ENCODE measurements around the gene LDLRAD4.

The LDLRAD4 gene

DNA sequence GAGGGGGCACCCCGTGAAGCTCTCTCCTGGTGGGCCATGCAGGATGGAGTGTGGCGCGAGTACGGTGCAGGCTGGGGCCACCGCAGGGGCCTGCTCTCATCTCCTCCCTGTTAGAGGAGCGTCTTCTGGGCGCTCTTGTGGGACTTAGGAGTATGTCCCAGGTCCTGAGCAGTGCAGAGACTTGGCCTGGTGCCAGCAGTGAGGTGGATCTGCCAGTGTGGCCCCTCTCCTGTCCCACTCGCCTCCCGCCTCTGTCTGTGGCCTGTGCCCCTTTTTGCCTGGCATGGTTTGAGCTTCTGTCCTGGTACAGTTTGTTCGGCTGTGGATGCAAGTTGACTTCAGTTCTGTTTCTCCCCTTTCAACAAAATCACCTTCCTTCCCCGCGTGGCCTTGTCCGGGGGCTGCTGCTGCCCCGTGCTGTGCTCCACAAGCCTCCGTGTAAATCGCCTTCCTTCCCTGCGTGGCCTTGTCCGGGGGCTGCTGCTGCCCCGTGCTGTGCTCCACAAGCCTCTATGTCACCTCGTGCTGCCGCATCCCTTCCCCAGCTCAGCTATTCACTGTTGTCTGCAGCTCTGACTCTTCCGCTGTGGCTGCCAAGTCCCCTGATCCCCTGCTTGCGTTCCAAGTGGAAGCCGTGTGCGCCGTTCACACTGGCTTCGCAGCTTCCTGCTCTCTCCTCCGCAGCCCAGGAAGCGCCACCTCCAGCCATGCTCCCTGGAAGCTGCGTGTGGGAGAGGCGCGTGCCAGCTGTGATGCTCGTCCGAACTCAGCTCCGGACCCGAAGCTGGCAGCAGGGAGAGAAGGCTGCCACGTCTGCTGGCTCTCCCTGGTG lies 13.7 kb downstream of the LDLRAD4 start:
- no peak for DNase-seq

DNA sequence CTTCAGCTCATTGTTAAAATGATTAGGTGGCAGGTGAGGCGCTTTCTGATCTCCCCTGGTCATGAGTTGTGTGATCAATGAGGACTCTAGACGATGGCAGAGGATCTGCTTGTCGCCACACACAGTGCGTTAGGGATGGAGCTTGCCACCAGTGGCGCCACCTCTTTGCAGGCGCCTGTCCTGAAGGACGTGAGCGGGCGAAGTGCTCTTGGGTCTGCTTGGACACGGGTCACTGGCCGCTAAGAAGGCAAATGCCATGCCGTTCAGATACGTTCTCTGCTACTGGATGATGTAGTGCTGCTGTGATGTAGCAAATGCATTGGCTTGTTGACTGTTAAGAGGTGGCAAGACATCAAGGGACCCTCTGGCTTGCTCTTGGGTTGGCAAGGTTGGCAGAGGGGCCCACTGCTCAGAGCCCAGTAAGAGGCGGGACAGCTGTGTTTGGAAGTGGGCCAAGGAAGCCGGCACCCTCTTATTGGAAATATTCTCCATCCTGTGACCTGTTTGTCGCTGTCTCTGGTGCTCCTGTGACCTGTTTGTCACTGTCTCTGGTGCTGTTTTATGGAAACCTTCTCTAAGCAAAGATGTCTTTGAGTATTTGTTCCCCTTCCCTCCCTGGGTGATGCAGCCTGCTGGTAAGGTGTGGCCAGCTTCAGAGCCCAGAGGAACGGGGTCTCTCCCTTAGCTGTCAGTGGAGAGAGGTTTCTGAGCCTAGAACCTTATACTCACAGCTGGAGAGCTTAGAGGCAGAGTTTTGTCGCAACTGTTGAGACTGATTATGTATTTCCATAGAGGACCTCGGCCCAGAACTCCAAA lies 14.6 kb downstream of the LDLRAD4 start:
- no peak for DNase-seq

DNA sequence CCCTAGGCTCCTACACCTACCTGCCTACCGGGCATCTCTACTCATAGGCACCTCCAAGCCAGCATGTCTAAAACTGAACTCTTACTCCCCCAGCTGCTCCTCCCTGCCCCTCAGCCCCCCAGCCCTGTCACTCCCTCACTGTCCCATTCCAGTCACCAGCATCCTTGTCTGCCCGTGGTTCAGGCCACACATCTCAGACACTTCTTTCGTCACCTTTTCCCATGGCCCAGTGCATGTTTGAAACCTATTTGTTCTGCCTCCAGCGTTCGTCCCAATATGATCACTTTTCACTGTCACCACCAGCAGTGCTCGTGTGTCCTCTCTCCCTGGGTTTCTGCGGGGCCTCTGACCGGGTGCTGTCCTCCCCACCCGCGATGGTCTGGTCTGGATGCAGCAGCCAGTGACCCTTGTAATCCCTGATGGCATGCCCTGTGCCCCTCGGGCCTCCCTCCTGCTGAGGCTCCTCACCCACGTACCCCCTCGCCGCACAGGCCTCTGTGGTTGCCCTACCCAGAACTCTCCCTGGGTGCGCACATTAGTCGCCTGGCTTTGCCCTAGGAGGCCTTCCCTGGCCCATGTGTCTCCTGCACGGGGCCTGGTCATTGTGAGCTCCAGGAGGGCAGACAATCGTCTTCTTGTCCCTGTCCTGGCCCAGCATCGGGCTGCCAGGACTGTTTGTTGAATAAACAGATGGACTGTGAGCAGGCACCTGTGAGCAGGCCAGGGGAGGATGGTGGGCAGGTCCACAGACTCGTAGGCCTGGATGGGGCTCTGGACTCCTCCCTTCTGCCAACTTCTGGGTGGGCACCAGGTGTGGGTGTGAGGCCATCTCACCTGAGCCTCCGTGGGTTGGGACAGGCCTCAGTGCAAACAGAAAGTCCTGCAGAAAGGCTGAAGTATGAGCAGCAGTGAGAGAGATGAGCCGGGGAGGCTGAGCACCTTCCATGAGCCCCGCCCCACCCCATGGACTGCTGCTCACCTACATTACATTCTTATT lies 15.5 kb downstream of the LDLRAD4 start:
- DNase-seq, result no peak

DNA sequence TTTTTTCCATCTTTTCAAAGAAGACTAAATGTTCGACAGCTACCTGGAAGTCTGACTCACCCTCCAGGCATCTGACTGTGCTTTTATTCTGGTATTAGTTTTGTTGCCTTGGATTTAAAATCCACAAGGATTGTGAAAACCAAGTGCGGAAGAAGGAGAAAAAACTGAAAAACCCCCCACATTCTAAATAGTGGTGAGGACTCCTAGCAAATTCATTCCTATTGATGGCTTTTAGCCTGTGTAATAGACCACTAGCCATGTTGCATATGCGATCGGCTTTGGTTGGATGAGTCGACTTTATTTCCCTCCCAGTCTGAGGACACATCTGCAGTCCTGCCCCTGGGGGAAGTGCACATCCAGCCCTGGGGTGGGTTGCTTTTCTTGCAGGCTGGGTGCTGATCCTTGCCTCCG lies 16.9 kb downstream of the LDLRAD4 start:
- DNase-seq, result no peak

DNA sequence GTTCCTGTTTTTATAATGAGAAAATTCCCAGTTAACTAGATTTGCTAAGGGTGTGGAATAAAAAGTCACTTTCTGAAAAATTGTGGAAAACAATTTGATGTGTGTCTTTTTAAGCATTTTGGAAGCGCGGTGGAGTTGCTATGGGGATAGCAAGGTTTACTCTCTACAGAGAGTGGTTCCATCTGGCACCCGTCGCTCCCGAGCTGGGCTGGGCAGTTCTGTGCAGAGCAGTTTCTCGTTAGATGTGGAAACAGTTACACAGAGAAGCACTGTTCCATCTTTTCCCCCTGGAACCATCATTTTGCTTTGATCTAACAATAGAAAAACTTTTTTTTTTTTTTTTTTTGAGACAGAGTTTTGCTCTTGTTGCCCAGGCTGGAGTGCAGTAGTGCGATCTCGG lies 17.4 kb downstream of the LDLRAD4 start:
- no peak for DNase-seq

DNA sequence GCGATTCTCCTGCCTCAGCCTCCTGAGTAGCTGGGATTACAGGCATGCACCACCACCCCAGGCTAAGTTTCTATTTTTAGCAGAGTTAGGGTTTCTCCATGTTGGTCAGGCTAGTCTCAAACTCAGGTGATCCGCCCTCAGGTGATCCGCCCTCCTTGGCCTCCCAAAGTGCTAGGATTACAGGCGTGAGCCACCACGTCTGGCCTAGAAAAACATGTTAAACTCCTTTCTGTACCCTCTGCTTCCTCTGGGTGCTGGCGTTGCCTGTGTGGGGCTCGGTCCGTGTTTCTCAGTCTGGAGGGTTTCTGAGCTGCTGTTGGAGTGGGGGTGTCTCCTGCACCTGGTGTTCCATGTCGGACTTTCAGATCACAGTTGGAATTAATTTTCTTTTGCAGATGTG lies 17.9 kb downstream of the LDLRAD4 start:
- DNase-seq, result no peak

DNA sequence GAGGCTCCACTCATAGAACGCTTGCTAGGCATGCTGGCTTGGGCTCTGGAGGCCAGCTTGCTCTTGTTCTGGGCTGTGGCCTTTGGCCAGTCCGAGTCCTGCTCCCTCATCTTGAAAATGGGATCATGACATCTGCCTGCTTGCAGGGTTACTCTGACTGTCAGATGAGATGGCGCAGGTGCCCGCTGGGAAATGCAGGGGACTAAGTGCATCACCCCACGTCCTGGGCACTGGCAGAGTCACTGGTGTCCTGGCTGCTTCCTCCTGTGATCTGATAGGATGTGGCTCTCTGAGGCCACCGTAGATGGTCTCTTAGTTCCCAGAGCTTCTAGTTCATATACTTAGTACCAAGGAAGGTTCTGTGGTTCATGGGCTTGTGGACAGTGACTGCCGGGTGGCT lies 18.5 kb downstream of the LDLRAD4 start:
- no peak for DNase-seq

DNA sequence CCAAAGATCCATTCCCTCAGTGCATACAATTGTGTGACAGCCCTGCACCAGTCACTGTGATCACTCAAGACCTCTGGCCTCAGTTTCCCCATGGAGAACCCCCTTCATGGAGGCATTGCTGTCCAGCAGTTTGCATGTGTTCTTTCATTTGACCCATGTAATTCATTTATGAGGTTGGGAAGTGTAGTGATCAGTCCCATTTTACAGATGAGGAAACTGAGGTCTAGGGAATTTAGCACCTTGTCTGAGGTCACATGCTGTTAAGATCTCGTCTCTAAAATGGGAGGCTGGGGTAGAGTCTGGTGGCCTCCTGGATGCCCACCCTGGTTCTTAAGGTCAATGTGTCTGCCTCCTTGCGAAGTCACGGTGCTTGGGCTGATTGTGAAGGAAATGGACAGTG lies 19.1 kb downstream of the LDLRAD4 start:
- DNase-seq, result no peak

DNA sequence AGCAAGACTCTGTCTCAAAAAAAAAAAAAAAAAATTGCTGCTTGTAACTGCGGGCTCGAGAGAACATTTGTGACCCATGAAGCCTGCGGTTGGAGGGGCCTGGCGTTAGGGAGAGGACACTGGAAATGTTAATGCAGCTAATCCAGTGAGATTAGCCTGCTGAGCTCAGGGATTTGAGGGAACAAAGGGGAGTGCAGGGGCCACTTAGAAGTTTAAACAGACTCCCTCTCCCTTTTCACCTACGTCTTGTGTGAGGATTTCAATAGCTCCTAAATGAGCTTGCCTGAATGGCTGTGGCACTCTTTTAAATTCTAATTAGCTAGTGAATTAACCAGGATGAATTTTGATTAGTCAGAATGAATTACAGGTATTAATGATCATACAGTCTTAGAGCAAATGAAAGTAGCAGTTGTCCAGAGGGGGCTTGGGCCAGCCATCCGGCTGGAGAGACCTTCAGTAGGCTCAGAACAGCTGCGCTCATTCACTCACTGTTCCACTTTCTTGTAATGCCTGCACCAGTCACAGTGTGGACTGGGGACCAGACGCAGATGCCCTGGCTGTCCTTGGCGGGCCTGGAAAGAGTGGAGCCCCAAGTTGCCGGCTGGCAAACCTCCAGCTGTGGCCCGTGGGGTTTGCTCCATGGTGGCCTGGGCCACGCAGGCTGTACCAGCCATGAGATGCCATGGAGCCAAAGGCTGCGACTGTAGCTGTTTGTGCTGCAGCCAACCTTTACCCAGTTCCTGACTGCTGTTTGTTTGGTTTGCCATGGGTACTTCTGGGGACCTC lies 20.8 kb downstream of the LDLRAD4 start:
- no peak for DNase-seq

DNA sequence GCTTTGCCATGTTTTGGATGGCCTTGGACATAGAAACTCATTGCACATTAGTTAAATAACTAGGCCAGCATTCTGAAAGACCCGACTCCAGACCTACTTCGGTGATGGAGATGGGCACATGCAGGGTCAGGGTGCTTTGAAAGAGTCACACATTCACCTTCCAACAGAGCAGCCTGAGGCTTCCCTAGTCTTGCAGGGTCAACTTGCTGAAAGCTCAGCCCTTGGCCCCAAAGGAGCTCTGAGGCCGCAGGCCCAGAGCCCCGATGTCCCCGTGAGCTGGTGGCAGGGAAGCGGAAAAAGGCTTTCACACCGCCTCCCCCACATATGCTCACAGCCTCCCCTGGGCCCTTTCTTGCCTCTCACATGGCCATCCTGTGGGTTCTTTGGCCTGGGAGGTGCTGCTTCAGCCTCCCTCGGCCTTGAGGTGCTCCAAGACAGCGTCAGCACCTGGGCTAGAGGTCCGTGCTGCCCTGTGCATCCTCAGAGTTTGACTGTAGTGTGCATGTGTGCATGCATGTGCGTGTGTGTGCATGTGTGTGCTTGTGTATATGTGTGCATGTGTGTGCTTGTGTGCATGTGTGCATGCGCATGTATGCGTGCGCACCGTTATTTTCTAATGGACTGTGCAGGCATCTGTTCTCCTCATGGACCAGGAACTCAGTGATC lies 21.6 kb downstream of the LDLRAD4 start:
- no peak for DNase-seq

DNA sequence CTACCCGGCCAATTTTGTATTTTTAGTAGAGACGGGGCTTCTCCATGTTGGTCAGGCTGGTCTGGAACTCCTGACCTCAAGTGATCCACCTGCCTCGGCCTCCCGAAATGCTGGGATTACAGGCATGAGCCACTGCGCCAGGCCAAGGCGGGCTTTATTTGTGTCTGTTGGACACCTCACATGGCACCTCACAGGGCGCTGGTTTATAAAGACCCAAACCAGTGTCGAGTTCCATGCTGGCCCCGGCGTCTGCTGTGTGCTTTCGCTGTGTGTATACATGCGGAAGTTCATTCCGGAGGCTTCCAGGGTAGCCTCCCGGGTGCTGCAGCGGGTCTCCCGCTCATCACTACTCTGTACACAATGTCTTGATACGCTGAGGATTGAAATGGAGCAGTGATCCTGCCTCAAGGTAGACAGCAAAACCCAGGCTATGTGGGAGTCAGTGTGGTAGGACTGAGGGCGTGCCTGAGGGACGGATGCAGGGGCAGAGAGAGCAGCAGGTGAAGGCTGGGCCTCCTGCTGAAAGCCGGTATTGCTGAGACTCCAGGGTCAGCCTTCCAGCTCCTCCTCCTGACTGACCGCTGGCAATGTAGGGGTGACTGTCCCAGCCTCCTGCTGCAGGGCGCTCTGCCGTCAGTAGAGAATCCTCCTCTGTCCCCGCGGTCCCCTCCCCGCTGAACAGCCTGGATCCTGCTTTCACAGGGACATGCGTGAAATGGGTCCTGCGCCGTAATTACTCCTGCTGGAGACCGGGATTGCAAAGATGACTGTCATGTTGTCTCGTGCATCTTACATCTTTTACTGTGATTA lies 22.7 kb downstream of the LDLRAD4 start:
- no peak for DNase-seq

DNA sequence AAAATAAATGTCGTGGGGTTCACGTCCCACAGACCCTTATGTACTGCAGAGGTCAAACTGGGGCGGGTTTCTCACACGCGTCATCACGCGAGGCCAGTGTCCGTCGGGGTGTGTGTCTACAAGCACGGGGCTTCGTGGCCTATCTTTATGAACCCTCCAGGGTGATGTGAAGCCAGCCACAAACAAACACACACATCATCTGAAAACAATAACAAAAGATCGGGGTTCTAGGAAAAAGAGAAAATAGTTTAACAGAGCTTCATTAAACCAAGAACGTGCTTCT lies 23.3 kb downstream of the LDLRAD4 start:
- no peak for DNase-seq

DNA sequence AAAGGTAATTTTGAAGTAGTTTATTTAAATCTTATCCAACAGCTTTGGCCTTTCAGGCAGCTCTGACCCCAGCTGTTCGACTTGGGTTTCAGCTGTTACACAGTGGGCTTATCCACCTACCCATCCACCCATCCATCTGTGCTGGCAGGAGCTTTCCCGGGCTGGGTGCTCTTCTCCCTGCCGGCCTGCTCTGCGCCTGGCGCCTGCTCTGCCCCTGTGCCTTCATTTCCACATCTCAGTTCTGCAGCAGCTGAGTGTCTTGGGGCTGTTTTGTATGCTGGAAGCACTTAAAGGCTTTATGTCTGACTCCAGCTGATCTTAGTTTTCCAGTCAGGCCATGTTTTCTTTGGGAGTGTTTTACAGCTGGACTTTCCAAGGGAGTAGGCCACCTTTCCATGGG lies 24.2 kb downstream of the LDLRAD4 start:
- no peak for DNase-seq

DNA sequence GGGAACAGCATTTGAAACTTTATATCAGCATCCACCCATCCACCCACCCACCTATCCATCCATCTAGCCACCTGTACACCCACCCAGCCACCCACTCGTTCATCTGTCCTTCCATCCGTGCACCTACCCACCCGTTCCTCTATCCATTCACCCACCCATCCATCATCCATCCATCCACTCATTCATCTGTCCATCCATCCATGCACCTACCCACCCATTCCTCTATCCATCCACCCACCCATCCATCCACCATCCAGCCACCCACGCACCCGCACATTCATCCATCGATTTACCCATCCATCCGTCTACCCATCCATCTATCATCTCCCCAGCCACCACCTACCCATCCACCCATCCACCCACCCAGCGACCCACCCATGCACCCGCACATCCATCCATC lies 24.8 kb downstream of the LDLRAD4 start:
- DNase-seq, result no peak

DNA sequence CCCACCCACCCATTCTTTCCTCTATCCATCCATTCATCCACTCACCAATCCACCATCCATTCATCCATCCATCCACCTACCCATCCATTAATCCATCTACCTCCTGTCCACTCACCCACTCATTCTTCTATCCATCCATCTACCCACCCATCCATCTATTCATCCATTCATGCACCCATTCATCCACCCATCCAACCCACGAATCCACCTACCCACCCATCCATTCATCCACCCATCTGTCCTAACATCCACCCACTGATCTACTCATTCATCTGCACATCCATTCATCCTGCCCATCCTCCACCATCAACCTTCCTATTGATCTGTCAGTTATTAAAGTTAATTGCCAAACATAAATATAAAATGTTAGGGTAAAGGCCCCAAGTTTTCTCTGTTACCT lies 25.6 kb downstream of the LDLRAD4 start:
- DNase-seq, result no peak

DNA sequence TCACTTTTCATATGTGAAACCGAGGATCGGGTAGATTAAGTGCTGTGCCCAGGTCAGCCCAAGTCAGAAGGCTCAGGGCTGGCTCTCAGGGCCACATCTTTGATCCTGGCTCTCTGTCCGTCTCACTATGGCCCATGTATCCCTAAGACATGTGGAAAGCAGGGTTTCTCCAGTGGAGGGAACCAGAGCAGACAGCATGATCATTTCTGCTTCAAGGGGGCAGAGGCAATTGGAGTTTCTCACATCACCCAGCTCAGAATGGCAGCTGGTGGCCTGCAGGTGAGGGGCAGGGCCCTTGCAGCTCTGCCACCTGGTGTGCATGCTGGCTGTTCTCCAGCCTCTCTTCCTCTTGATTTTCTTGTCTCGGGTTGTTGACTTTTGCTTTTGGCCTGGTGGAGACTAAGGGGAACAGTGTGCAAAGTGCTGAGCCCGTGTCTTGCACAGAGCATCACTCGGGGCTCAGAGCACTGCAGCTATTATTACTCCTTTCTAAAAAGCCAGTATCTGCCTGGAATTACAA lies 27.0 kb downstream of the LDLRAD4 start:
- DNase-seq, result no peak

DNA sequence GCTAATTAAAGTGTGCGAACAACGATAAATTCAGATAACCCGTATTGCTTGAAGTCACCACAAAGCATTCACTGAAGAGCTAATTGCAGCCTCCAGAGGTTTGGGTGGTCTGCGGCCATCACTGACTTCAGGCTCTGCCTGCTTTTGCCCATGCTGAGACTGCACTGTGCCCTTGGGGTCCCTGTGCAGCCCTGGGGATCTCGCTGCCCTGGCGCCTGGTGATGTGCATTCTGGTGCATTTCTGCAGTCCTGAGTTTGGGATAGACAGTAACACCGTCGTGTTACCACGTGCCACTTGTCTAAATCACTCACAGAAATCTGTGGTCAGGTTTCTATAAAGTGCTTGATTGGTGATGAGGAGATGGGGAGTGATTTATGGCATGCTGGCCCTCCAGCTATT lies 27.6 kb downstream of the LDLRAD4 start:
- DNase-seq, result no peak

DNA sequence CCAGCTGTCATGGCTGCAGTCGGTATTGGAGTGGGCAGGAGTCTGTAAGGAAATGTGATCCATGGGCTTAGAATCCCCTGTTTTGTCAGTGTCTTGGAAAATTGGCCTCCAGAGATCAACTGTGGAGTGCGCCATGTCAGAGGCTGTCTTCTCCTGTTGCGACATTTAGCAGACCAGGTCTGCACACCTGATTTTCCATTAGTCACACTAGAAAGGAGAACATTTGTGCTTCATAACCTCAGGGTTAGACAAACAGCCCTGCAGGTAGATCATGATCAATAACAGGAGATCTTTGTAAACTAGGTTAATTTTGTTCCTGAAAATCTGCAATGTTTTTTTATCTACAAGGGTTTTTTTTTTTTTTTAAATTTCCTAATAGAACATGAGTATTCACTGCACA lies 28.0 kb downstream of the LDLRAD4 start:
- no peak for DNase-seq

DNA sequence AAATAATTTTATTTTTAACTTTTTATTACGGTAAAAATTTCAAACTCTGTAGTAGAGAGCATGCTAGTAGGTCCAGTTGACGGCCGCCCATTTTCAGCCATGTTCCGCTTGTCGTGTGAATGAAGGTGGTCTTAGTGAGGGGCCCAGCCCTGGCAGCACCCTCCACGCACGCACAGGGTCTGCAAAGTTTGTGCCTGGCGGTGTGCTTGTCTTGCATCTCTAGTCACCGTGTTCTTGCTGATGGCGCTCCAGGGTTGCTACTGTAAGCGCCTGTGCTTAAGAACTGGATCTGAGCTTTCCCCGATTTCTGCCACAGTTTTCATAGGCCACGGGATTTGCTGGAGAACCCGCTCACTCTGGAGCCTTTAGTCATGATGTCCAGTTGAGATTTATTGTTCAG lies 28.9 kb downstream of the LDLRAD4 start:
- no peak for DNase-seq

DNA sequence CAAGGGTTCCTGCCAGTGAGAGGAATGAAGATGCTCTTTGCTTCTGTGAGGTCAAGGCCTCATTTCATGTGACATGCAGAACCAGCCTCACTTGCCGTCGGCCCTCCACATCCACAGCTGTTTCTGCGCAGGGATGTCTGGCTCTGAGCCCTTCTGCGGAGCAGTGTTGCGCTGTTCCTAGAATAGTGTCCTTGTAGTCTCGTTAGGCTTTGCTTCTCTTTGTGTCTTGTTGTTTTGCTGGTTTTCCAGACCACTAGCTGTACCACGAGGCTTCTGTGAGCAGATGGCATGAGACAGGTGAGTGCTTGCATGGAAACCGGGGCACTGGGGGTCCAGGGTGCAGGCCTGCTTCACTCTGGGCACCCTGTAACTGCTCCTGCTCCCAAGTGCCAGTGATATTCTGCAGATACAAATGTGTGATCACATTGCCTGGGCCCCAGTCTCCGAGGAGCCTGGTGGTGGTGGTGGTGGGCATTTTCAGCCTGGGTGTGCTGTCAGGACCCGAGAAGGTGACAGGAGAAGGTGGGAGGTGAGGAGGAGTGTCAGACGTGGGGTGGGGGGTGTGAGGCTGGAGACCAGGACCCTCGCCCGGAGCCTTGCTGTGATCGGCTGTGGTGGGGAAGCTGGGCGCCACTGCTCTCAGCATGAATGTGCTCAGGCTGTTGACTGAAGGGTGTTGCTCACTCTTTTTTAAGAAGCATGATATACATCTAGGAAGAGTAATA lies 34.3 kb downstream of the LDLRAD4 start:
- no peak for DNase-seq
